Measurements from ENCODE around the gene LSMEM2. TPM values are rescaled to one million over a fixed set of nuclear protein-coding genes. Genes with fewer than 3 reads are reported as not detected.

The LSMEM2 gene
- polyA plus RNA-seq, 2 of the 4 experiments (the other 2 are of a cell fraction), result 0.09 TPM; not detected in 1

DNA sequence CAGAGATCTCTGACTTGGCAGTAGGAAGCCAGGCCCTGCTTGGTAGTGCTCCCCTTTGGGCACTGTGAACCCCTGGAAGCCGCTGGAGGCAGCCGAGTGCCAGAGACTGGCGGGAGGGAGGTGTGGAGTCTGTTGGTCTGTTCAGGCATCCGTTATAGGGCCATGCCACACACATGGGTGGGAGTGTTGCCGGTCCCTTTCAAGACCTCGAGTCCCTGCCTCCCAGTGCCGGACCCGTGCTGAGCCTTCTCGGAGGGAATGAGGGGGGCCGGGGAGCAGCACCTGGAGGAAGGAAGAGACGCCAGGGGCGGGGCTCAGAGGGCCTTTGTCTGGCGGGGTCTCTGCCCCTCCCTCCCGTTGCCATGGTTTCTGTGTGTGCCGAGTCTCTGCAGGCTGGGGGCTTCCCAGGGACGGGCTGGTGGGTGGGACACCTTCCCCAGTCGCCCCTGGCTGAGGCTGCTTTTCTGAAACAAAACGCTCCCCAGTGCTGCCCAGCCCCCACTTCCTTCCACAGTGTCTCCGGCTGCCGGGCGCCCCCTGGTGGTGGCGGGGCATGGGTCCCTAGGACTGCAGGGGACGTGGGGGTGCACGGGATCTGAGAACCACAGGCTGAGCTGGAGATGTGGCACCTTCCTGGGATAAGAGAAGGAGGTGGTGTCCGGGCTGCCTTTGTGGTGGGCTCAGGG is 32.9 kb upstream of the LSMEM2 start:
- whole genome bisulfite sequencing (ENCODE audit: missing lambda C conversion rate), result 7% methylated on average over 6 of the region's 25 CpGs
- H3K4me3 ChIP-seq, result peak overlapping the region; percentile 41
- ChIA-PET POLR2A (interaction anchor here (0.7 to 1.7 kb wide), 10 partner anchors 9 to 91 kb away, joined by 3 to 16 read pairs (median 4); partner anchors contain the start of genes GNAI2, IFRD2 and SEMA3B), CTCF (interaction anchor here (0.6 to 11.2 kb wide), 24 partner anchors 10 to 1086 kb away, joined by 3 to 219 read pairs (median 5); partner anchors contain the start of genes GNAI2 and IFRD2)
- H3K4me2 ChIP-seq, result peak overlapping the region; percentile 83
- peak; percentile 84 for TF ChIP-seq SMC3 (IDR thresholded peaks at IDR 0.05)
- peak; percentile 59 to 64 for TF ChIP-seq RAD21 (conservative IDR thresholded peaks at IDR 0.05 in 1 of 2, IDR thresholded peaks at IDR 0.05 in 1 of 2)
- TF ChIP-seq JUN (IDR thresholded peaks at IDR 0.05), result no peak; a peak in 1 of 5 replicates
- TF ChIP-seq, protein P1, sequence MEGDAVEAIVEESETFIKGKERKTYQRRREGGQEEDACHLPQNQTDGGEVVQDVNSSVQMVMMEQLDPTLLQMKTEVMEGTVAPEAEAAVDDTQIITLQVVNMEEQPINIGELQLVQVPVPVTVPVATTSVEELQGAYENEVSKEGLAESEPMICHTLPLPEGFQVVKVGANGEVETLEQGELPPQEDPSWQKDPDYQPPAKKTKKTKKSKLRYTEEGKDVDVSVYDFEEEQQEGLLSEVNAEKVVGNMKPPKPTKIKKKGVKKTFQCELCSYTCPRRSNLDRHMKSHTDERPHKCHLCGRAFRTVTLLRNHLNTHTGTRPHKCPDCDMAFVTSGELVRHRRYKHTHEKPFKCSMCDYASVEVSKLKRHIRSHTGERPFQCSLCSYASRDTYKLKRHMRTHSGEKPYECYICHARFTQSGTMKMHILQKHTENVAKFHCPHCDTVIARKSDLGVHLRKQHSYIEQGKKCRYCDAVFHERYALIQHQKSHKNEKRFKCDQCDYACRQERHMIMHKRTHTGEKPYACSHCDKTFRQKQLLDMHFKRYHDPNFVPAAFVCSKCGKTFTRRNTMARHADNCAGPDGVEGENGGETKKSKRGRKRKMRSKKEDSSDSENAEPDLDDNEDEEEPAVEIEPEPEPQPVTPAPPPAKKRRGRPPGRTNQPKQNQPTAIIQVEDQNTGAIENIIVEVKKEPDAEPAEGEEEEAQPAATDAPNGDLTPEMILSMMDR (IDR thresholded peaks at IDR 0.05), result peak; percentile 90
- 0 out of 2 replicates have a peak, but pooled peaks have one; percentile 36 for TF ChIP-seq BHLHE40 (IDR thresholded peaks at IDR 0.05; ENCODE audit: low read depth, low read length)
- no peak for TF ChIP-seq FOSL2 (IDR thresholded peaks at IDR 0.05)
- 0 out of 2 replicates have a peak, but pooled peaks have one; percentile 2 for TF ChIP-seq FOSL2 (CRISPR knock-in tag; IDR thresholded peaks at IDR 0.05)
- TF ChIP-seq RCOR1 (IDR thresholded peaks at IDR 0.05; ENCODE audit: low read depth, low read length), result no peak
- peak; percentile 10; the same call in 1 of the 2 replicates for TF ChIP-seq GATA3 (IDR thresholded peaks at IDR 0.05; ENCODE audit: borderline replicate concordance)
- peak; percentile 46 for TF ChIP-seq CHD2 (IDR thresholded peaks at IDR 0.05; ENCODE audit: low read length, partially characterized antibody)
- TF ChIP-seq, protein P2, sequence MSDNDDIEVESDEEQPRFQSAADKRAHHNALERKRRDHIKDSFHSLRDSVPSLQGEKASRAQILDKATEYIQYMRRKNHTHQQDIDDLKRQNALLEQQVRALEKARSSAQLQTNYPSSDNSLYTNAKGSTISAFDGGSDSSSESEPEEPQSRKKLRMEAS (IDR thresholded peaks at IDR 0.05), result peak; percentile 36; the same call in 1 of the 2 replicates
- peak; percentile 61 to 78 for DNase-seq (ENCODE audit: low read depth in 1 of 2, low spot score in 1 of 2)
- H3K9me3 ChIP-seq, result no peaks in the 10 kb centered on the region
- H3K4me1 ChIP-seq, result peaks cover 35% of the 10 kb centered on the region
- FAIRE-seq, result no peak
- peak; percentile 86 to 94 for ATAC-seq
- peak overlapping the region; percentile 89 to 95 for H3K27ac ChIP-seq

DNA sequence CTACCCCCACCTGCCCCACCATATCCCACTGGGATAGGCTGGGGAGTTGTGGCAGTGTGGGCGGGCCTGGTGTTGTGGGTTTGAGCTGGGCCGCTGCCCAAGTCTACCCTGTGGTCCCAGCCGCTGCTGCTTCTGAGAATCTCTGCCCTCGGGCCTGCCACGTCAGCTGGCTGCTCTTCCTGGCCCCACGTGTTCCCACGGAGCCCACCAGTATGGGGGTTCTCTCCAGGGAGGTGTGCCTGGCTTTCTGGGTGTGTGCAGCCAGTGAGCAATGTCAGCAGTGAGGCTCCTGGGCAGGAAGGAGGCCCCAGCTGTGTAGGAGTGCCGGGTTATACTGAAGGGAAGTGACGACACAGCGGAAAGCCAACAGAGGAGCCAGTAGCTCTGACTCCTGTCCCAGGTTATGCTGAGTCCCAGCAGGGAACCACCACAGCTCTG is 32.4 kb upstream of the LSMEM2 start:
- Histone ChIP-seq H3K27ac (peak overlapping the region; percentile 89 to 95), H3K4me2 (peak overlapping the region; percentile 83), H3K4me1 (peaks cover 35% of the 10 kb centered on the region), H3K9me3 (no peaks in the 10 kb centered on the region), H3K4me3 (peak overlapping the region; percentile 41)
- TF ChIP-seq, protein P1 (IDR thresholded peaks at IDR 0.05), result peak; percentile 23; the same call in 1 of the 3 replicates
- TF ChIP-seq FOXS1 (CRISPR knock-in tag; IDR thresholded peaks at IDR 0.05) (no peak), SMC3 (IDR thresholded peaks at IDR 0.05) (peak; percentile 10; the same call in 1 of the 3 replicates), GATA3 (IDR thresholded peaks at IDR 0.05; ENCODE audit: borderline replicate concordance) (peak; percentile 8; the same call in 1 of the 2 replicates), EHF (CRISPR knock-in tag; IDR thresholded peaks at IDR 0.05) (no peak), EHMT2 (IDR thresholded peaks at IDR 0.05; ENCODE audit: low read depth) (no peak), MAFK (IDR thresholded peaks at IDR 0.05; ENCODE audit: partially characterized antibody) (peak; percentile 48), CEBPB (IDR thresholded peaks at IDR 0.05) (no peak)
- TF ChIP-seq, protein P2 (IDR thresholded peaks at IDR 0.05), result peak; percentile 48; the same call in 1 of the 2 replicates
- TF ChIP-seq, protein P3, sequence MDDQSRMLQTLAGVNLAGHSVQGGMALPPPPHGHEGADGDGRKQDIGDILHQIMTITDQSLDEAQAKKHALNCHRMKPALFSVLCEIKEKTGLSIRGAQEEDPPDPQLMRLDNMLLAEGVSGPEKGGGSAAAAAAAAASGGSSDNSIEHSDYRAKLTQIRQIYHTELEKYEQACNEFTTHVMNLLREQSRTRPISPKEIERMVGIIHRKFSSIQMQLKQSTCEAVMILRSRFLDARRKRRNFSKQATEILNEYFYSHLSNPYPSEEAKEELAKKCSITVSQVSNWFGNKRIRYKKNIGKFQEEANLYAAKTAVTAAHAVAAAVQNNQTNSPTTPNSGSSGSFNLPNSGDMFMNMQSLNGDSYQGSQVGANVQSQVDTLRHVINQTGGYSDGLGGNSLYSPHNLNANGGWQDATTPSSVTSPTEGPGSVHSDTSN (IDR thresholded peaks at IDR 0.05), result 0 out of 2 replicates have a peak, but pooled peaks have one; percentile 22
- WGBS (ENCODE audit: missing lambda C conversion rate), result 25% methylated on average over 5 of the region's 10 CpGs
- CTCF ChIA-PET, result interaction anchor here (0.6 to 11.2 kb wide), 22 partner anchors 9 to 1085 kb away, joined by 3 to 219 read pairs (median 6); partner anchors contain the start of genes GNAI2 and IFRD2
- DNase-seq (ENCODE audit: low read depth in 1 of 2, low spot score in 1 of 2) (peak; percentile 57 to 78), FAIRE-seq (no peak), ATAC-seq (peak; percentile 84 to 85)
- POLR2A ChIA-PET, result interaction anchor here (0.5 to 1.7 kb wide), 11 partner anchors 10 to 346 kb away, joined by 3 to 16 read pairs (median 4); partner anchors contain the start of genes GNAI2, IFRD2 and SEMA3B

Data from A549 (cell line).